ENCODE data around the gene SLC7A10.

GRCh38 chr19:33250500-33250899 is 24.9 kb upstream of the SLC7A10 start:
- TF ChIP-seq, protein P1, sequence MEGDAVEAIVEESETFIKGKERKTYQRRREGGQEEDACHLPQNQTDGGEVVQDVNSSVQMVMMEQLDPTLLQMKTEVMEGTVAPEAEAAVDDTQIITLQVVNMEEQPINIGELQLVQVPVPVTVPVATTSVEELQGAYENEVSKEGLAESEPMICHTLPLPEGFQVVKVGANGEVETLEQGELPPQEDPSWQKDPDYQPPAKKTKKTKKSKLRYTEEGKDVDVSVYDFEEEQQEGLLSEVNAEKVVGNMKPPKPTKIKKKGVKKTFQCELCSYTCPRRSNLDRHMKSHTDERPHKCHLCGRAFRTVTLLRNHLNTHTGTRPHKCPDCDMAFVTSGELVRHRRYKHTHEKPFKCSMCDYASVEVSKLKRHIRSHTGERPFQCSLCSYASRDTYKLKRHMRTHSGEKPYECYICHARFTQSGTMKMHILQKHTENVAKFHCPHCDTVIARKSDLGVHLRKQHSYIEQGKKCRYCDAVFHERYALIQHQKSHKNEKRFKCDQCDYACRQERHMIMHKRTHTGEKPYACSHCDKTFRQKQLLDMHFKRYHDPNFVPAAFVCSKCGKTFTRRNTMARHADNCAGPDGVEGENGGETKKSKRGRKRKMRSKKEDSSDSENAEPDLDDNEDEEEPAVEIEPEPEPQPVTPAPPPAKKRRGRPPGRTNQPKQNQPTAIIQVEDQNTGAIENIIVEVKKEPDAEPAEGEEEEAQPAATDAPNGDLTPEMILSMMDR (IDR thresholded peaks at IDR 0.05; ENCODE audit: low read depth, low read length): no peak
- TF ChIP-seq EZH2phosphoT487 (IDR thresholded peaks at IDR 0.05; ENCODE audit: low read depth): no peak

Measured in OCI-LY3 (cell line).